ENCODE measurements around the gene MRC1. TPM values are rescaled to one million over a fixed set of nuclear protein-coding genes. Genes with fewer than 3 reads are reported as not detected.

Gene MRC1
- total RNA-seq, 1 donor from 2014 or later = 0.07 TPM

DNA sequence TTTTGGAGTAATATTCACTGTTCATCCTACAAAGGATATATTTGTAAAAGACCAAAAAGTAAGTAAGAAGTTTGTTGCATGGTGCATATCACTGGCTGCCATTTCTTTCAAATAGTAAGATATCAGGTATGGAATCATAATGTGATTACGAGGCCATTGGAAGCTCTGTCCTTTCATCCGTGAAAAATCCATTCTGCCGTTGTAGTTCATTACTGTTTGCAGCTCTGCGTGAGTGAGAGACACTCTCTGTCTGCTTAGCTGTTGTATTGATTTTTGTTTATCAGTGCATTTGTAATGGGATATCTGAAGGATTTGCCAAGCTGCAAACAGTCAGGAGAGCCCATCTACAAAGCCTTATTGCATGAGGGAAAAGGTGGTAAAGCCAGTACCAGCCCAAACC is 98.5 kb downstream of the MRC1 start:
- H2AFZ ChIP-seq (ENCODE audit: low read depth, low read length) = no peak overlapping the region
- H3K4me3 Mint-ChIP-seq (ENCODE audit: unreplicated experiment) = no peak overlapping the region

DNA sequence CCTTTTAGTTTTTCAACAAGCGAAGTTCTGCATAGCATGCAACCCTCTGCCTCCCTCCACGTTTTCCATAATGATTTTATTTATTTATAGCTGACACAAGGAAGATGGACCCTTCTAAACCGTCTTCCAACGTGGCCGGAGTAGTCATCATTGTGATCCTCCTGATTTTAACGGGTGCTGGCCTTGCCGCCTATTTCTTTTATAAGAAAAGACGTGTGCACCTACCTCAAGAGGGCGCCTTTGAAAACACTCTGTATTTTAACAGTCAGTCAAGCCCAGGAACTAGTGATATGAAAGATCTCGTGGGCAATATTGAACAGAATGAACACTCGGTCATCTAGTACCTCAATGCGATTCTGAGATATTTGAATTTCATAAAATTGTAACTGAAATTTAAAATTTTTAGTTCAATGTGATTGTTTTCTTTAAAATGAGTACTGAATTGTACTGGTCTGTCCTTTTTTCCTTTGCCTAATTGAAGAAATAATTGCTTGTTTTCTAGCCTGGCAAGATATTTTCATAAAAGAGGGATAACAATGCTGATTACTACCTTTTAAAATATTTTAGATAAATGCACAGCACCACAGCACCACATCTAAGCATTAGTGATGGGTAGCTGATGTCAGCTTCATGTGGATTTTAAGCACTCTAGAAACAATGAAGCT is 101.1 kb downstream of the MRC1 start:
- Mint-ChIP-seq H3K27me3 (ENCODE audit: low read depth, unreplicated experiment) (no peaks in the 10 kb centered on the region), H3K4me1 (ENCODE audit: low read depth, unreplicated experiment) (peaks cover 2% of the 10 kb centered on the region), H3K27ac (ENCODE audit: unreplicated experiment) (no peak overlapping the region), H3K36me3 (ENCODE audit: low read depth, unreplicated experiment) (no peaks in the 10 kb centered on the region), H3K9me3 (ENCODE audit: unreplicated experiment) (peaks cover 5% of the 10 kb centered on the region), H3K4me3 (ENCODE audit: unreplicated experiment) (no peak overlapping the region)
- H3K4me1 ChIP-seq (ENCODE audit: insufficient read depth, low read length) = no peaks in the 10 kb centered on the region
- H2AFZ ChIP-seq (ENCODE audit: low read depth, low read length) = no peak overlapping the region
- peak; percentile 36 for DNase-seq (ENCODE audit: low read depth)
- H3K27me3 ChIP-seq (ENCODE audit: insufficient read depth, low read length) = no peaks in the 10 kb centered on the region
- H3K27ac ChIP-seq (ENCODE audit: low read depth, low read length) = no peak overlapping the region
- H3K9me3 ChIP-seq (ENCODE audit: insufficient read depth, low read depth, low read length) = no peaks in the 10 kb centered on the region
- no peaks in the 10 kb centered on the region for H3K36me3 ChIP-seq (ENCODE audit: insufficient read depth, low read length)
- no peak overlapping the region for H3K4me3 ChIP-seq (ENCODE audit: insufficient read depth, low read depth, low read length)
- no peak overlapping the region for H3K9ac ChIP-seq (ENCODE audit: low read length)
- H3K4me2 ChIP-seq (ENCODE audit: low read length) = no peak overlapping the region
- TF ChIP-seq, protein P1, sequence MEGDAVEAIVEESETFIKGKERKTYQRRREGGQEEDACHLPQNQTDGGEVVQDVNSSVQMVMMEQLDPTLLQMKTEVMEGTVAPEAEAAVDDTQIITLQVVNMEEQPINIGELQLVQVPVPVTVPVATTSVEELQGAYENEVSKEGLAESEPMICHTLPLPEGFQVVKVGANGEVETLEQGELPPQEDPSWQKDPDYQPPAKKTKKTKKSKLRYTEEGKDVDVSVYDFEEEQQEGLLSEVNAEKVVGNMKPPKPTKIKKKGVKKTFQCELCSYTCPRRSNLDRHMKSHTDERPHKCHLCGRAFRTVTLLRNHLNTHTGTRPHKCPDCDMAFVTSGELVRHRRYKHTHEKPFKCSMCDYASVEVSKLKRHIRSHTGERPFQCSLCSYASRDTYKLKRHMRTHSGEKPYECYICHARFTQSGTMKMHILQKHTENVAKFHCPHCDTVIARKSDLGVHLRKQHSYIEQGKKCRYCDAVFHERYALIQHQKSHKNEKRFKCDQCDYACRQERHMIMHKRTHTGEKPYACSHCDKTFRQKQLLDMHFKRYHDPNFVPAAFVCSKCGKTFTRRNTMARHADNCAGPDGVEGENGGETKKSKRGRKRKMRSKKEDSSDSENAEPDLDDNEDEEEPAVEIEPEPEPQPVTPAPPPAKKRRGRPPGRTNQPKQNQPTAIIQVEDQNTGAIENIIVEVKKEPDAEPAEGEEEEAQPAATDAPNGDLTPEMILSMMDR (IDR thresholded peaks at IDR 0.05; ENCODE audit: insufficient read depth, low read depth, low read length) = peak; percentile 62
- TF ChIP-seq EZH2 (IDR thresholded peaks at IDR 0.05; ENCODE audit: insufficient read depth, low read length) = no peak
- no peaks in the 10 kb centered on the region for H3K79me2 ChIP-seq (ENCODE audit: insufficient read depth, low read length)
- FAIRE-seq = no peak
- H4K20me1 ChIP-seq (ENCODE audit: insufficient read depth, low read length) = no peaks in the 10 kb centered on the region

More for the DNA sequence above, 98.5 kb downstream of the MRC1 start:
- no peaks in the 10 kb centered on the region for H4K20me1 ChIP-seq (ENCODE audit: insufficient read depth, low read length)
- H3K36me3 ChIP-seq (ENCODE audit: insufficient read depth, low read length) = no peaks in the 10 kb centered on the region
- TF ChIP-seq, protein P1 (IDR thresholded peaks at IDR 0.05; ENCODE audit: insufficient read depth, low read depth, low read length) = no peak
- no peak for TF ChIP-seq EZH2 (IDR thresholded peaks at IDR 0.05; ENCODE audit: insufficient read depth, low read length)
- Mint-ChIP-seq H3K27me3 (ENCODE audit: low read depth, unreplicated experiment) (no peaks in the 10 kb centered on the region), H3K27ac (ENCODE audit: unreplicated experiment) (no peak overlapping the region), H3K9me3 (ENCODE audit: unreplicated experiment) (peaks cover 8% of the 10 kb centered on the region), H3K36me3 (ENCODE audit: low read depth, unreplicated experiment) (no peaks in the 10 kb centered on the region), H3K4me1 (ENCODE audit: low read depth, unreplicated experiment) (peaks cover 2% of the 10 kb centered on the region)
- H3K79me2 ChIP-seq (ENCODE audit: insufficient read depth, low read length) = no peaks in the 10 kb centered on the region
- H3K27me3 ChIP-seq (ENCODE audit: insufficient read depth, low read length) = no peaks in the 10 kb centered on the region
- no peak overlapping the region for H3K4me3 ChIP-seq (ENCODE audit: insufficient read depth, low read depth, low read length)
- H3K4me1 ChIP-seq (ENCODE audit: insufficient read depth, low read length) = no peaks in the 10 kb centered on the region
- H3K9ac ChIP-seq (ENCODE audit: low read length) = no peak overlapping the region
- H3K9me3 ChIP-seq (ENCODE audit: insufficient read depth, low read depth, low read length) = no peaks in the 10 kb centered on the region
- H3K27ac ChIP-seq (ENCODE audit: low read depth, low read length) = no peak overlapping the region
- no peak for FAIRE-seq
- no peak for DNase-seq (ENCODE audit: low read depth)
- no peak overlapping the region for H3K4me2 ChIP-seq (ENCODE audit: low read length)

DNA sequence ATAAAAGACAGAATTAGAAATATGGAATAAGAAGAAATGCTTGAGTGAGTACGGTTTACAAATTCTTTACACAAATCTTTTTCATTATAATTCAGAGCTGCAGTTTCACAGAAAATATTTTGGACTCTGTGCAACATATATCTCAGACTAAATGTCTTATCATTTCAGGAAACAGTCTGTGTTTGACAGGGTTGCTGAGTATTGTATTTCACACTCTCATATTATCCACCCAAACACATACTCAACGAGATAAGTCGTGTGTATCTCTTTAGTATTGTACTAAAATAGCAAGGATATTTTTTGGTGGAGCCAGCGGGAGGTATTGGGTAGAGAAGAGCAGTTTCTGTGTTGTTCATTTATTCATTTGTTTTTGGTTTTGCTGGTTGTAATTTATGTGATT is 103.6 kb downstream of the MRC1 start:
- H3K27me3 Mint-ChIP-seq (ENCODE audit: low read depth, unreplicated experiment) = no peaks in the 10 kb centered on the region
- no peaks in the 10 kb centered on the region for H3K9me3 ChIP-seq (ENCODE audit: insufficient read depth, low read depth, low read length)
- TF ChIP-seq EZH2 (IDR thresholded peaks at IDR 0.05; ENCODE audit: insufficient read depth, low read length) = no peak
- TF ChIP-seq, protein P1 (IDR thresholded peaks at IDR 0.05; ENCODE audit: insufficient read depth, low read depth, low read length) = no peak
- no peaks in the 10 kb centered on the region for H3K27me3 ChIP-seq (ENCODE audit: insufficient read depth, low read length)
- H3K9me3 Mint-ChIP-seq (ENCODE audit: unreplicated experiment) = peaks cover 5% of the 10 kb centered on the region
- H2AFZ ChIP-seq (ENCODE audit: low read depth, low read length) = no peak overlapping the region
- DNase-seq (ENCODE audit: low read depth) = no peak
- no peak overlapping the region for H3K9ac ChIP-seq (ENCODE audit: low read length)
- H3K27ac ChIP-seq (ENCODE audit: low read depth, low read length) = no peak overlapping the region
- H3K4me1 ChIP-seq (ENCODE audit: insufficient read depth, low read length) = no peaks in the 10 kb centered on the region
- no peaks in the 10 kb centered on the region for H3K36me3 Mint-ChIP-seq (ENCODE audit: low read depth, unreplicated experiment)
- no peaks in the 10 kb centered on the region for H3K36me3 ChIP-seq (ENCODE audit: insufficient read depth, low read length)
- H3K27ac Mint-ChIP-seq (ENCODE audit: unreplicated experiment) = no peak overlapping the region
- H3K4me1 Mint-ChIP-seq (ENCODE audit: low read depth, unreplicated experiment) = no peaks in the 10 kb centered on the region
- FAIRE-seq = no peak
- no peak overlapping the region for H3K4me2 ChIP-seq (ENCODE audit: low read length)
- no peak overlapping the region for H3K4me3 ChIP-seq (ENCODE audit: insufficient read depth, low read depth, low read length)
- H3K4me3 Mint-ChIP-seq (ENCODE audit: unreplicated experiment) = no peak overlapping the region
- no peaks in the 10 kb centered on the region for H3K79me2 ChIP-seq (ENCODE audit: insufficient read depth, low read length)
- no peaks in the 10 kb centered on the region for H4K20me1 ChIP-seq (ENCODE audit: insufficient read depth, low read length)
